ENCODE data around the gene MYO6. TPM values are rescaled to one million over a fixed set of nuclear protein-coding genes. Genes with fewer than 3 reads are reported as not detected.

MYO6 gene
- total and polyA plus RNA-seq, 7 donors: 0.93 to 3.7 (median 2.4) TPM

GRCh38 chr6:75863001-75863400 lies 114.0 kb downstream of the MYO6 start:
- Histone ChIP-seq H3K36me3 (ENCODE audit: insufficient read depth in 1 of 2, low read depth in 1 of 2) (peaks cover 0 to 34% of the 10 kb centered on the region in 2 donors), H3K4me3 (no peak overlapping the region), H3K4me1 (no peaks in the 10 kb centered on the region), H3K9me3 (no peaks in the 10 kb centered on the region), H3K27me3 (ENCODE audit: insufficient read depth in 3 of 3, low read length in 2 of 3) (no peaks in the 10 kb centered on the region), H3K27ac (no peak overlapping the region)
- intact Hi-C loops (cut with DNase I): no loop called here
- no peak for TF ChIP-seq CTCF (IDR thresholded peaks at IDR 0.05)
- WGBS, 3 donors: 55 to 74% (median 70%) methylated on average over 3 of the region's 3 CpGs
- no peak for DNase-seq
- no peak for ATAC-seq

- Histone ChIP-seq H3K27ac (no peak overlapping the region), H3K4me1 (no peaks in the 10 kb centered on the region), H3K4me3 (no peak overlapping the region), H3K9me3 (no peaks in the 10 kb centered on the region), H3K27me3 (ENCODE audit: insufficient read depth in 3 of 3, low read length in 2 of 3) (no peaks in the 10 kb centered on the region), H3K36me3 (ENCODE audit: insufficient read depth in 1 of 2, low read depth in 1 of 2) (peaks cover 0 to 34% of the 10 kb centered on the region in 2 donors)
- DNase-seq: no peak
- TF ChIP-seq CTCF (IDR thresholded peaks at IDR 0.05): no peak
- WGBS, 3 donors: 72 to 95% (median 91%) methylated on average over 3 of the region's 3 CpGs
- intact Hi-C loops (cut with DNase I): no loop called here
- no peak for ATAC-seq
Observed at GRCh38 chr6:75863784-75864183, 114.7 kb downstream of the MYO6 start.

GRCh38 chr6:75864446-75864845 lies 115.4 kb downstream of the MYO6 start:
- H3K36me3 ChIP-seq (ENCODE audit: insufficient read depth in 1 of 2, low read depth in 1 of 2): peaks cover 0 to 34% of the 10 kb centered on the region in 2 donors
- H3K4me3 ChIP-seq: no peak overlapping the region
- H3K27ac ChIP-seq: no peak overlapping the region
- 90 to 95% (median 94%) methylated on average over 2 of the region's 2 CpGs for WGBS, 3 donors
- H3K27me3 ChIP-seq (ENCODE audit: insufficient read depth in 3 of 3, low read length in 2 of 3): no peaks in the 10 kb centered on the region
- no peak for TF ChIP-seq CTCF (IDR thresholded peaks at IDR 0.05)
- no peaks in the 10 kb centered on the region for H3K9me3 ChIP-seq
- ATAC-seq (no peak), DNase-seq (no peak)
- intact Hi-C loops (cut with DNase I): no loop called here
- H3K4me1 ChIP-seq: no peaks in the 10 kb centered on the region

DNA sequence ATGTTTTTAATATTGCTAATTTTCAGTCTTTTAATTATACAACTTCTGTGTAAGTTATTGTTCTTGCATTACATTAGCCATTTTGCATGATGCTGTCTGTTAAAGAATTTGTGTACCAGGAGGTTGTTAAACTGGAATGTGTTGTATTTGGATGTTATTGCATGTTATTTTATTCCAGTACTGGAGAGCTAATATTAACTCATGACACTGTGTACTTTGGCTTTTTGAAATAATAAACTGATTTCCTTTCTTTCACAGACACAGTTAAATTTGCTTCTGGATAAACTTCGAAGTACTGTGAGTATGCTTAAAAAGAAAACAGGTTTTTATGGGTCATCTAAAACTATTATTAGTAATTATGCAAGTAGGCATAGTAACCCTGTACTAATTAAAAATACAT lies 121.3 kb downstream of the MYO6 start:
- no peak for DNase-seq

More for the DNA sequence above, 121.3 kb downstream of the MYO6 start:
- ATAC-seq: no peak
- Histone ChIP-seq H3K4me3 (no peak overlapping the region), H3K9me3 (no peaks in the 10 kb centered on the region), H3K27me3 (ENCODE audit: insufficient read depth in 3 of 3, low read length in 2 of 3) (no peaks in the 10 kb centered on the region), H3K4me1 (no peaks in the 10 kb centered on the region), H3K36me3 (ENCODE audit: insufficient read depth in 1 of 2, low read depth in 1 of 2) (peaks cover 0 to 32% of the 10 kb centered on the region in 2 donors), H3K27ac (no peak overlapping the region)
- no peak for TF ChIP-seq CTCF (IDR thresholded peaks at IDR 0.05)
- intact Hi-C loops (cut with DNase I): no loop called here
- WGBS, 3 donors: 27 to 54% (median 37%) methylated on average over 1 of the region's 1 CpG
